Fibroblast of skin of scalp (primary cell): ENCODE results near the gene HS1BP3.

Experiments
- DNase-seq: peaks from one replicate; pipeline ENCODE4 v3.0.0-alpha.2; 2013

The HS1BP3 gene

GRCh38 chr2:20663196-20664070 is 12.5 kb upstream of the HS1BP3 start:
- DNase-seq, result no peak

- no peak for DNase-seq
Observed at GRCh38 chr2:20662308-20662937, 11.5 kb upstream of the HS1BP3 start.

GRCh38 chr2:20661421-20662307 is 10.8 kb upstream of the HS1BP3 start:
- peak; percentile 72 for DNase-seq

- DNase-seq, result no peak
Observed at GRCh38 chr2:20660506-20661420, 9.9 kb upstream of the HS1BP3 start.

GRCh38 chr2:20657522-20658235 is 6.8 kb upstream of the HS1BP3 start:
- no peak for DNase-seq

- no peak for DNase-seq
Observed at GRCh38 chr2:20656561-20656960, 5.7 kb upstream of the HS1BP3 start.

- no peak for DNase-seq
Observed at GRCh38 chr2:20654535-20654813, 3.6 kb upstream of the HS1BP3 start.

GRCh38 chr2:20653695-20654534 is 3.0 kb upstream of the HS1BP3 start:
- DNase-seq, result no peak

- DNase-seq, result no peak
Observed at GRCh38 chr2:20652673-20653575, 2.0 kb upstream of the HS1BP3 start.

- DNase-seq, result no peak
Observed at GRCh38 chr2:20652141-20652540, 1.2 kb upstream of the HS1BP3 start.

GRCh38 chr2:20651731-20652099 is 817 bp upstream of the HS1BP3 start:
- no peak for DNase-seq

- peak; percentile 23 for DNase-seq
Observed at GRCh38 chr2:20650393-20650876, 463 bp downstream of the HS1BP3 start.

GRCh38 chr2:20649976-20650375 is 922 bp downstream of the HS1BP3 start:
- DNase-seq, result no peak

GRCh38 chr2:20649576-20649975 is 1.3 kb downstream of the HS1BP3 start:
- no peak for DNase-seq

- DNase-seq, result no peak
Observed at GRCh38 chr2:20648831-20649230, 2.1 kb downstream of the HS1BP3 start.

- DNase-seq, result no peak
Observed at GRCh38 chr2:20648206-20648605, 2.7 kb downstream of the HS1BP3 start.

GRCh38 chr2:20647738-20648137 is 3.2 kb downstream of the HS1BP3 start:
- DNase-seq, result no peak

GRCh38 chr2:20647211-20647610 is 3.7 kb downstream of the HS1BP3 start:
- DNase-seq, result no peak

- DNase-seq, result no peak
Observed at GRCh38 chr2:20646446-20646845, 4.5 kb downstream of the HS1BP3 start.
